ENCODE measurements around the gene ZNF462. TPM values are rescaled to one million over a fixed set of nuclear protein-coding genes. Genes with fewer than 3 reads are reported as not detected.

Gene ZNF462
- total RNA-seq, 2 donors from 2014 or later = 41.4 to 54.4 TPM

GRCh38 chr9:106857811-106858470 lies 5.0 kb upstream of the ZNF462 start:
- Histone ChIP-seq H3K36me3 (no peaks in the 10 kb centered on the region), H3K27ac (no peak overlapping the region), H3K4me1 (replicated peaks) (no peaks in the 10 kb centered on the region), H3K27me3 (replicated peaks; ENCODE audit: insufficient read depth) (no peaks in the 10 kb centered on the region), H3K4me3 (no peak overlapping the region), H3K9me3 (no peaks in the 10 kb centered on the region)
- TF ChIP-seq POLR2A (IDR thresholded peaks at IDR 0.05) (no peak), CTCF (IDR thresholded peaks at IDR 0.05) (no peak), POLR2AphosphoS5 (IDR thresholded peaks at IDR 0.05) (no peak)
- WGBS = 99% methylated on average over 3 of the region's 3 CpGs
- no peak for DNase-seq (ENCODE audit: low spot score)
- intact Hi-C loops (cut with DNase I) = no loop called here

GRCh38 chr9:106859957-106860720 lies 2.8 kb upstream of the ZNF462 start:
- no peaks in the 10 kb centered on the region for H3K4me1 ChIP-seq (replicated peaks)
- H3K27me3 ChIP-seq (replicated peaks; ENCODE audit: insufficient read depth) = no peaks in the 10 kb centered on the region
- H3K4me3 ChIP-seq = peak overlapping the region; percentile 67 to 75
- no peaks in the 10 kb centered on the region for H3K9me3 ChIP-seq
- H3K36me3 ChIP-seq = no peaks in the 10 kb centered on the region
- peak; percentile 82 for DNase-seq (ENCODE audit: low spot score)
- TF ChIP-seq POLR2A (IDR thresholded peaks at IDR 0.05) (no peak), POLR2AphosphoS5 (IDR thresholded peaks at IDR 0.05) (peak; percentile 40)
- whole genome bisulfite sequencing = 4% methylated on average over 39 of the region's 43 CpGs
- H3K27ac ChIP-seq = peak overlapping the region; percentile 74 to 89
- intact Hi-C loops (cut with DNase I) = loop anchor here (5.0 to 10.0 kb wide), 5 partner anchors 62 to 958 kb away; partner anchors contain the start of gene RAD23B

- peak; percentile 38 for DNase-seq (ENCODE audit: low spot score)
- intact Hi-C loops (cut with DNase I) = loop anchor here (5.0 to 10.0 kb wide), 5 partner anchors 61 to 959 kb away; partner anchors contain the start of gene RAD23B
- H3K27me3 ChIP-seq (replicated peaks; ENCODE audit: insufficient read depth) = no peaks in the 10 kb centered on the region
- H3K4me3 ChIP-seq = peak overlapping the region; percentile 67 to 75
- H3K9me3 ChIP-seq = no peaks in the 10 kb centered on the region
- under 1% methylated on average over 50 of the region's 51 CpGs for WGBS
- no peaks in the 10 kb centered on the region for H3K4me1 ChIP-seq (replicated peaks)
- H3K27ac ChIP-seq = peak overlapping the region; percentile 87 to 89
- TF ChIP-seq POLR2AphosphoS5 (IDR thresholded peaks at IDR 0.05) (no peak), POLR2A (IDR thresholded peaks at IDR 0.05) (no peak), CTCF (IDR thresholded peaks at IDR 0.05) (no peak)
- H3K36me3 ChIP-seq = no peaks in the 10 kb centered on the region
Measured at GRCh38 chr9:106860721-106861639, 2.0 kb upstream of the ZNF462 start.

GRCh38 chr9:106861640-106862109 lies 1.3 kb upstream of the ZNF462 start:
- Histone ChIP-seq H3K4me1 (replicated peaks) (no peaks in the 10 kb centered on the region), H3K9me3 (no peaks in the 10 kb centered on the region), H3K27ac (peak overlapping the region; percentile 87 to 89), H3K36me3 (no peaks in the 10 kb centered on the region), H3K4me3 (peak overlapping the region; percentile 67 to 75), H3K27me3 (replicated peaks; ENCODE audit: insufficient read depth) (no peaks in the 10 kb centered on the region)
- intact Hi-C loops (cut with DNase I) = loop anchor here (5.0 to 10.0 kb wide), 5 partner anchors 61 to 959 kb away; partner anchors contain the start of gene RAD23B
- no peak for TF ChIP-seq CTCF (IDR thresholded peaks at IDR 0.05)
- no peak for TF ChIP-seq POLR2AphosphoS5 (IDR thresholded peaks at IDR 0.05)
- no peak for TF ChIP-seq POLR2A (IDR thresholded peaks at IDR 0.05)
- no peak for DNase-seq (ENCODE audit: low spot score)
- 0% methylated on average over 15 of the region's 15 CpGs for WGBS
